DMS 273 treated with DMSO at 0.1 percent for 48 hours (cell line): ENCODE data around the gene LYRM9.
"Not testable (repeated sequence)": the region's sequence is repeated elsewhere in the genome, so short reads cannot be mapped to it uniquely, and the experiment has no call there.

ENCODE experiments used
- DNase-seq: peaks from one replicate; lab custom pipeline; 2025; lab: John Stamatoyannopoulos, UW

Gene LYRM9

DNA sequence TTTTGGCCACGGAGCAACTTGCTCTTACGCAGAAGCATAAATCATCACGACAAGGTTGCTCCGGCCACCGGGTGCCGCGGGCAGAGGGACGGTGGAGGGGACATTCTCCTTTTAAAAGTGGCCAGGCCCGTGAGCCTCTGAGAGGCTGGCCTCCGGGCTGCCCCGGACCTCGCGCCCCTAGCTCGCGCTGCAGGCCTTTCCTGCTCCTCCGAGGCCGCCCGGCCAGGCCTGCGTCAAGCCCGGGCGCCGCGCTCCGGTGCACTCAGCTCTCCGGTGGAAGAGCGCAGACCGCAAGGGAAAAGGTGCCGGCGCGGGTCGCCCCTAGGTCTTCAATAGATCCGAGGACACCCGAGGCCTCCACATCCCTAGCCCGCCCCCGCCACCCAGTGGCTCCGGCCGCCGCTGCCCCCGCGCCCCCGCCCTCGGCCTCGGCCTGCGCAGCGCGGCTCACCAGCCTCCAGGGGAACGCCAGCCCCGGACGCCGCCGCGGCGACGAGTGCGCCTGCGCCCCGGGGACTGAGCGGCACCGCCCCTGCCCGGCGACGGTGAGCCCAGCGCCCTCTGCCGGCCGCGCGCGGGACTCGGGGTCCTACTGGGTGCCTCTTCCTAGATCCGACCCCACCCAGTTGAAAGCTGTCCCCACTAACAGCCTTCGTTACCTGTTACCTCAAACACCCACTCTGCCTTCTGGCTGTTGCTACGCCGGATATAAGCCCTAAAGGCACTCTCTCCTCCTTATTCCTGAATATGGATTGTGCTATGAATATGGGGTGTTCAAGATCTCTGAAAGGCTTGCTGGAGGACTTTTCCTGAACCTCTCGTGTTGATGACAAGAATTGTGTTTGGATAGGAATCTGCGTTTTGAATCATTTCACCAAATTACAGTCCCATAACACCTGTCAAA lies at the start of gene LYRM9:
LYRM9 (minus strand) TSS at position 500 of the 904 bp plus-strand sequence. CDS start 10,671 bp downstream, outside the sequence.
- DNase-seq = peak; percentile 61

DNA sequence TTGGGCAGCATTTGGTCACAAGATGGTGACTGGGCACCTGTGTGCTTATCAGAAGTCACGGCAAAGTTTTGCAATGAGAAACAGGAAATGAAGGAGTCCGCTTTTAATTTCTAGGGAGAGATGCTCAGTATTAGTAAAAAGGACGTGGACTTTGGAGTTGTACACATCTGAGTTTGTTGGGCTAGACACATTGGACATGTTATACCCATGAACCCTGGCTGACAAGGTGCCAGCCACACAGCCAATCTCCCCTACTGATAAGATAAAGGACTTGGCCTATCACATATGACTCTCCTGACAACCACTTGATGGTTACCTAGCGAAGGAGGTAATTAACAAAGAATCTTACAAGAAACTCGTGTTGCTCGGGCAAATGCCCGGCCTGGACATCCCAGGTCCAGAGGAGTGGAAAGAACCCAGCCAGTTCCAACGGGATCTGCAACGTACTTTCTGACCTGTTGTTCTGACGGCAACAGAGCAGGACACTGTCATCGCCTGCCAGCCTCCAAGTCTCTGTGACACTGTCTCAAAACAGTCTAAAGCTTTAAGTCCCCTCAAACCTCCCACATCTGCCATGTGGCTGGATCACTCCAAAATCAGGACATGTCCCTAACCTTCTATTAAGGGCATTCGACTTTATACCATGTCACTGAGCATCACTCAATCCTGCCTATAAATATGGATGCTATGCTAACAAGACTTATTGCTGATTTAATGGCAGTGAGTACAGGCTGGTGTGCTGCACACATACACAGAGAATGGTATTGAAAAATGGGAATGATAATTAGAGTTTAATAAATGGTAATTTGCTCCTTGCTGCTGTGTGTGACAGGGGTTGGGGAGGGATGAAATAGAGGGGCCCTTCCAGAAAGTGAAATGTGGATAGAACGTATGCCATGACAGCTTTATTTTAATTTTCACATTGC lies 47.6 kb upstream of the LYRM9 start:
- no peak for DNase-seq

DNA sequence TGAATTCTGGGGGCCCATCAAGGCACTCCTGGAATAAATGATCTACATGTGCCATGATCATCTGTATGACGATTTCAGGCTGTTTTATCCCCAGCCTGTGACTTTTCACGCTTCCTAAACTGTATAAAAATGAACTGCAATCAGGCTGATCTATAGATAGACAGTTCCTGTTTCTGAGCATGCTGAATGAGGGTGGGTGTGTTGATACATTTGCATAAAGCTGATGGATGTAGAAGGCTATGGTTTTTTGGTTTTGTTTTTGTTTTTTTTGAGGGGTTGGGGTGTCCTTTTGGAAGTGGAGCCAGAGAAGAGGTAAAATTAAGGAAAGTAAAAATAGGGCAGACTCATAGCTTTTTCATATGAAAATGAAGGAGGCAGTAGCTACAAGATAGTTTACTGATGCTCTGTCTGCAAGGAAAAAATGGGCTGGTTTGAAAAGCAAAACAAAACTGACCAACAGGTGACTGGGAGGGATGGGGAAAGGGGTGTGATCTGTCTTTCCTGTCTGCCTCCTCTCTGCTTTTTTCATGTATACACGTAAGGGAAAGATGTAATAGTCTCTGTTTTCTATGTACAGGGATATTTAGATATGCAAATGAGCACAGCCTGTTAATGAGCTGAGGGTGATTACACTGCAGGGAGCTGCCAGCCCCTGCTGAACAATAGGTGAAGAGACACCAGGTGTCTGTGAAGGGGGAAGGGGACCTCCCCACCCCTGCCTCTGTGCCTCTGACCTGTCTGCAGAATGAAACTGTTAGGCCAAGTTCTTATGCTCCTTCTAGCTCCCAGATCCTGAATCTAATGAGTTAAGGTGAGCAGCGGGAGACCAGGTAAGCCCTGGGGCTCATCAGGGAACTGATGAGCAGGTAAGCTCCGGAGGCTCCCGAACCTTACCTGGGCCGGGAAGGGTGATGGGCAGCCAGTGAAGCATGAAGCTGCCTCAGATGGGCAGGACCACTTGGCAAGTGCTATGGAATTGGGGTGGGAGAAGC lies 46.6 kb upstream of the LYRM9 start:
- DNase-seq = no peak

DNA sequence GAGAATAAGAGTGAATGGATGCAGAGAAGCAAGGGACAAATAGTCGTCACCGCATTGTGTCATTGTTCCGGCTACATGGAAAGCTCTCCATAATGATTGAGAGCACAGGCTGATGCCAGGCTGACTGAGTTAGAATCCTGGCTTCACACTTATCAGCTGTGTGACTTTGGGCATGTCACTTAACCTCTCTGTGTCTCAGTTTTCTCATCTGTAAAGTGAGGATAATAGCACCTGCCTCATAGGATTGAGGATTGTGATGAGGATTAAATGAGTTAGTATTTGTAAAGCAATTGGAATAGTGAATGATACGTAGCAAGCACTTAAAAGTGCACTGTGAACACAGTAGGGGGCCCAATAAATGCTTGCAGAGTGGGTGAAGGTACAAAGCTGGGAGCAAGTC lies 45.7 kb upstream of the LYRM9 start:
- no peak for DNase-seq

DNA sequence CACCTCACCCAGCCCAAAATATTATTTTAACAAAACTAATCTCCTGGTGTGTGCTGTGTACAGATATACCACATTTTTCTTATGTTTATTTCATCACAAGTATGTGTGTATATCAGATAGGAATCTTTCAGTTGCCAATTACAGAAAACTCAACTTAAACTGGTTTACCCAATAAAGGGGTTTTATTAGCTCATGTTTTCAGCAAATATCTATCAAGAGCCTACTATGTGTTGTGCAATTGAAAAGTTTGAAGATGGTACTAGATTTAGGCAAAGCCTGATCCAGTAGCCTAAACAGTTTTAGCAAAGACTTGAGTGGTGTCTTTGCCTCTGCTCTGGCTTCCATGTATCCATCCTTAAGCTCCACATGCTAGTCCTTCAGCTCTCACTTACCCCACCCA lies 45.1 kb upstream of the LYRM9 start:
- DNase-seq = no peak

DNA sequence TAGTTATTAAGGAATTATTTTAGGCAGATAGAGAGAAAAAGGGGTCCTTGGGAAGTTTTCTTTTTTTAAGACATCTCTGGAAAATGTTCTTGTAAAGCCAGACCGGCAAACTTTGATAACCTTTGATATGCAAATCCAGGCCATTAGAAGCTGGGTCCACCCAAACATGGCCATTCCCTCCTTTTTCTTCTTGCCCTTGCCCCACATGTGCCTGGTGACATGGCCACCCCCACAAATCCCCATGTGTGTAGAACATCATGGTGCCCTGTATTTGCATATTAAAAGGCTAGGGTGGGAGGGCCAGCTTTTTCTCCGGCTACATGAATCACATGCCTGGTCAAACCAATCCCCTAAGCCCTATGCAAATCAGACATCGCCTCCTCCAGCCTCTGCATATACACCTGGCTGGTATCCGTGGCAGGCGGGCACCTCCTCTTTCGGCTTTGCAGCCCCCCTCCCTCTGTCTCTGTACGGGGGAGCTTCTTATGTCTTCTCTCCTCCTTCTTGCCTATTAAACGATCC lies 43.9 kb upstream of the LYRM9 start:
- DNase-seq = no peak

DNA sequence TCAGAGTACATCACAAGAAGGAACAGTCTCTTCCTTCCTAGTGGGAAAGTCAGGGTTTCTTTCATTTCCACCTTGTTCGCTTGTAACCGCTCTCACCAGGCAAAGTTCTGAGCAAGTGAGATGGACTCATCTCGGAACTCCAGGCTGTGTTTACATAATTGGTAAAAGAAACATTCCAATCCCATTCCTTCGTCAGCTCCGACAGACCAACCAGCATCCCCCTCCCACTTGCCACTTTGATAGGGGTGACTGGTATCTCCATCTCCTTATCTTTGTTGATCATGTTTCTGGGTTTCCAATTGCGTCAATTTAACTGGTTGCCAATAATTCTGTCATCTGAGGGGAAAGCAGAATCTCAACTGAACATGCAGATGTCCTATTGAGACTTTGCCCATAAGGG lies 36.8 kb upstream of the LYRM9 start:
- DNase-seq = no peak

DNA sequence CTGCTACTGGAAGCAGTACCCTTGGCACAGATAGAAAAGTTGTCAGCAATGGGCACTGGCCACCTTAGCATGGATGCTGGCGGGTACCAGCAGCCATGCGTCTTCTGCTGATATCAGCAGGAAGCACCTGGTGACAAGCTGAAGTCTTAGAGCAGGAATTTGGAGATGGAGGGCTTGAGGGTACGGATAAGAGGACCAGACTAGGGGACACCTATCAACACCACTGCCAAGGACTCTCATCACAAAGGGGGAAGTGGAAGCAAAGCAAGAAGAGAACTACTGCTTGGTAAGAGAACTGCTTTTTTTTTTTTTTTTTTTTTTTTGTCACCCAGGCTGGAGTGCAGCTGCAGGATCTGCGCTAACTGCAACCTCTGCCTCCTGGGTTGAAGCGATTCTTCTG lies 35.4 kb upstream of the LYRM9 start:
- no peak for DNase-seq

DNA sequence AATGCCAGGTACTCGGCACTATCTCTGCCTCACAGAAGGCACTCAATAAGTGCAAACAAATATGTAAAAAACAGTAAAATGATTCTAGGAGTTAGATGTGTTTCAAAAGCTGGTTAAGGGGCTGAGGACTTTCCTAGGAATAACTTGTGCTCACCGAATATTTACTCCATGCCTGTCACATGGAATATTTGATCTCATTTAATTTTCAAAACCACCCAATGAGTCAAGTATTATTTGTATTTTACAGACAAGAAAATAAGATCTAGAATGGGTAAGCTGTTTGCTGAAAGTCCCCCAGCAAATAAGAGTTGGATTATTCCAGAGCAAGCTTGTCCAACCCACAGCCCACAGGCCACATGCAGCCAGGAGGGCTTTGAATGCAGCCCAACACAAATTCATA lies 34.6 kb upstream of the LYRM9 start:
- DNase-seq = no peak

DNA sequence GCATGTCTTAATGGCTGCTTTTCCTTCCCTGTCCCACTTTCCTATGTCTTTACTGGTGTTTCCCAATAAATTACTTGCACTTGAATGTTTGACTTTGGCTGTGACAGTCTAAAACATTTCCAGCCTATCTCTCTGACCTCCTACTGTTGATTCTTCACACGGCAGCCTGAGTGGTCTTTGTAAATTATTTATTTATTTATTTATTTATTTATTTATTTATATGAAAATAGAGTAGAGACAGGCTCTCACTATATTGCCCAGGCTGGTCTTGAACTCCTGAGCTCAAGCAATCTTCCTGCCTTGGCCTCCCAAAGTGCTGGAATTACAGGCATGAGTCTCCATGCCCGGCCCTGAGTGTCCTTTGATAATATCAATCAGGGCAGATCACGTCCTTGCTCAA lies 28.4 kb upstream of the LYRM9 start:
- no peak for DNase-seq

DNA sequence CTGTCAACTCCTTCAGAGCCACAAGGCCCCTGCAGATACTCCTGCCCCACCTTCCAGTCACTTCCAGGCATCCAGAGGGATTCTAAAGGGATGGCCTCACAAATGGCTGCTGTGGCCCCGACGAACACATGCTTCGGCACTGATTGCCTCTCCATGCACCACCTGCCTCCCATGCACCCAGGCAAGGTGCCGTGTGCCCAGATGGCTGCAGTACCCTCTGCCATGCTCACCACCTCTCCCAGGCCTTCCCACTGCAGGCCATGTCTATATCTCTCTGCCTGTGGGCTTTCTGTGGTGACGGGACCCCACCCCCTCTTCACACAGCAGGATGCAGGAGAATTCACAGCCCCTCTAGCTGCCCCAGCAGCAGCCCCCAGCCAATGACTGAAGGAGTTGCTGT lies 27.9 kb upstream of the LYRM9 start:
- no peak for DNase-seq

DNA sequence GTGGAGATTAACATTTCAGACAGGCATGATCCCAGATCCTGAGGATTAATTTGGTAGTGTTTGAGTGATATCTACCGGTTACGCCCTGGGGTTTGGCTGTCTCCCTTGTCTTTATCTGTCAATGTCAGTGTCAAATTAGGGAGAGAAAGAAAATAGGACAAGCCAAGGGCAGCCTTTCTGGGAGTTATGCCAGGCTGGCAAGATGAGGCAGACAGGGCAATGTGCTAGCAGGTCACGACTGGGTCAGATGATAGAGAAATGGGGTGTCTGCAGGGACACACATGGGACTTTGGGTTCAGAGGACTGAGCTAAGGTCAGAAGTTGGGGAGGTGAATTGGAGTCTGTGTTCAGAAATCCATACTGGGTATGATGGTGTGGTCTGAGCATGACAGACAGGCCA lies 27.4 kb upstream of the LYRM9 start:
- DNase-seq = no peak

DNA sequence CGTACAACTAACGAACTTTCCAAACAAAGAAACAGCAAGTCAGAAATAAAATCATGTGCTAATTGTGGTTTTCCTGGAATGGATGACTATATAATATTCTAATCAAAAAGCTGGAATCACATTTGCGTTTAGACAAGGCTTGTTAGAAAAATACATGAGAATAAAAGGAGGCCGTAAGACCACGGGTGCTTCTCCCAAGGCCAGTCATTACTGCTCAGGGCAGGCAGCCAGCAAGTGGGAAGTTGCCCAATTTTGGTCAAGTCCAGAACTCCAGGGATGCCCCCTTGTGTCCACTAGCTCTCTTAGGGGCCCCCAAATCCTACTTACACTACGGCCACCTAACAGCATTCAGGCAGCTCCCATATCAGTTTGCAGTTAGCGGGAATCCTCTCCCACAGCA lies 25.9 kb upstream of the LYRM9 start:
- no peak for DNase-seq

DNA sequence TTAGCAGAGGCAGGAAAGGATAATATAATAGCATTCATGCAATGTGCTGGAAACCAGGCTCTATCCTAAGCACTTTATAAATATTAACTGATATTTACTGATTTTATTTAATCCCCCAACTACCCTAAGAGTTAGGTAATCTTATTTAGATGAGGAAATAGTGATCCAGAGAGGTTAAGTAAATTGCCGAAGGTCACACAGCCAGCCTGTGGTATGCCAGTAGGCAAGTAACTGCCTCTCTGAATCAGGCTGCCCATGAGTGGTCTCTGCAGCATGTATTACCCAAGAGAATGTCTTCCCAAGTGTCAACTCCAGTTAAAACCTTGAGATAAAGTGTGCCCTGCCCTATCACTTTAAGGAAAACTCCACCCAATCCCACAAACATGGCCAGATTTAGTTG lies 25.3 kb upstream of the LYRM9 start:
- no peak for DNase-seq

DNA sequence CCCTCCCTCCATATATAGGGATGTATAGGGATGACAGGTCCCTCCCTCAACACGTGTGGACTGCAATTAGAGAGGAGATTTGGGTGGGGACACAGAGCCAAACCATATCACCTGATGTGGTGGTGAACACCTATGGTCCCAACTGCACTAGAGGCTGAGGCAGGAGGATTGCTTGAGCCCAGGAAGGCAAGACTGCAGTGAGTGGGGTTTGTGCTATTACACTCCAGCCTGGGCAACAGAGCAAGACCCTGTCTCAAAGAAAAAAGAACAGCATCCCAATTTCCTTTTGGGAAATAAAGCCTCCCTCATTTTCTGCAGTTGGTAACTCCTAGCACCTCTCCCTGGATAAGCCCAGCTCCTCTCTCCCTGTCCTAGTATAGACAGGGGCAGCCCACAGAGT lies 23.8 kb upstream of the LYRM9 start:
- DNase-seq = no peak

DNA sequence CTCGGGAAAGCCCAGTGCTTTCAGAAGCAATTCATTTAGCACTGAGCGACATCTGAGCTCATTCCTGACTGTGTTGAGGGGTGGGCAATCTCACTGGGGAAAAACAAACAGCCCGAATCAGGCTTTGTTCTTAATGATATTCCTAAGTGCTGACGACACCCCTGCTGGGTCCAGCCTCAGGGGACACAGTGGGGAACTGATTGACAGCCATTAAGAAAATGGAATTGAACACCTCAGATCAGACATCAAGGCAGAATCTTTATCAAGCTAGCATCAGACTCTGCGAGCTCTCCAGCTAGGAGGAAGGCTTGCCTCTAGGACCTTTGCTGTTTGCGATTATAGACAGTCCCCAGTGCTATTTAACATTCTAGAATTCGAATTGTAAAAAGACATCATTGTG lies 22.5 kb upstream of the LYRM9 start:
- DNase-seq = no peak

DNA sequence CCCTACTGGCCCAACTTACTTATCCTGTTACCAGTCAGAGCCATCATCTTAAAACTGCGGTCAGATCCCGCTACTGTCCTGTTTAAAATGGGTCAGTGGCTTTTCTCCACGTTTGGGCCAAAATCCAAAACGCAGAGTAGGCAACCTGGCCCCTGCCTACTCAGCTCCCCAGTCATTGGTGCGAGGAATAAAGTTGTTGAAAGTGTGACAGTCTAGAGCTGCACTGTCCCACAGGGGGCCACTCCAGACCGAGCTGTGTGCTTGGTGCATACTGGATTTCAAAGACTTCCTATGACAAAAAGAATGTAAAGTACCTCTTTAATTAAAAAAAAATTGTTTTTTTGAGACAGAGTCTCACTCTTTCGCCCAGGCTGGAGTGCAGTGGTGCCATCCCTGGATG lies 21.2 kb upstream of the LYRM9 start:
- no peak for DNase-seq

DNA sequence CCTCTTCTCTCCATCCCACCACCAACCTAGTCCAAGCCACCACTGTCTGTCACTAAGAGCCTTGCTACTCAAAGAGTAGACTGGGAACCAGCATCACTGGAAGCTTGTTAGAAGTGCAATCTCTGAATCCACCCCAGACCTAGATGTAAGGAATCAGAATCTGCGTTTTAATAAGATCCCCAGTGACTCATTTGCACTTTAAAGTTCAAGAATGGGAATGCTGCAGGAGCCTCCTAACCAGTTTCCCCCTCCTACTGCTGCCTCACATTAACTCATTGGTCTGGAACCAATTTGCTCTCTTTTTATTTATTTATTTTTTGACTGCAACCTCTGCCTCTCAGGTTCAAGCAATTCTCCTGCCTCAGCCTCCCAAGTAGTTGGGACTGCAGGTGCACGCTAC lies 19.8 kb upstream of the LYRM9 start:
- no peak for DNase-seq

DNA sequence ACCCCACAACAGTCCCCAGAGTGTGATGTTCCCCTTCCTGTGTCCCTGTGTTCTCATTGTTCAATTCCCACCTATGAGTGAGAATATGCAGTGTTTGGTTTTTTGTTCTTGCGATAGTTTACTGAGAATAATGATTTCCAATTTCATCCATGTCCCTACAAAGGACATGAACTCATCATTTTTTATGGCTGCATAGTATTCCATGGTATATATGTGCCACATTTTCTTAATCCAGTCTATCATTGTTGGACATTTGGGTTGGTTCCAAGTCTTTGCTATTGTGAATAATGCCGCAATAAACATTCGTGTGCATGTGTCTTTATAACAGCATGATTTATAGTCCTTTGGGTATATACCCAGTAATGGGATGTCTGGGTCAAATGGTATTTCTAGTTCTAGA lies 19.1 kb upstream of the LYRM9 start:
- not testable (repeated sequence) for DNase-seq

DNA sequence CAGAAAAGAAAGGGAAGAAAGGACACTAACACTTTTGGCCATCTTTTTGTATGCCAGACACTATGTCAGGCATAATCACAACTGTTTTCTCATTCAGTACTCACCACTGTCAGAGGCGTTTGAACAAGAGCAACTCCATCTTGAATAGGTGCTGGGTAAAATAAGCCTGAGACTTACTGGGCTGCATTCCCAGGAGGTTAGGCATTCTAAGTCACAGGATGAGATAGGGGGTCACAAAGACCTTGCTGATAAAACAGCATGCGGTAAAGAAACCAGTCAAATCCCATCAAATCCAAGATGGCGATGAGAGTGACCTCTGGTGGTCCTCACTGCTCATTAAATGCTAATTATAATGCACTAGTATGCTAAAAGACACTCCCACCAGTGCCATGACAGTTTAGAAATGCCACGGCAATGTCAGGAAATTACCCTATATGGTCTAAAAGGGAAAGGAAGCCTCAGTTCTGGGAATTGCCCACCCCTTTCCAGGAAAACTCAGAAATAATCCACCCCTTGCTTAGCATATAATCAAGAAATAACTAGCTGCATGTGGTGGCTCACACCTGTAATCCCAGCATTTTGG lies 14.9 kb upstream of the LYRM9 start:
- DNase-seq = no peak

DNA sequence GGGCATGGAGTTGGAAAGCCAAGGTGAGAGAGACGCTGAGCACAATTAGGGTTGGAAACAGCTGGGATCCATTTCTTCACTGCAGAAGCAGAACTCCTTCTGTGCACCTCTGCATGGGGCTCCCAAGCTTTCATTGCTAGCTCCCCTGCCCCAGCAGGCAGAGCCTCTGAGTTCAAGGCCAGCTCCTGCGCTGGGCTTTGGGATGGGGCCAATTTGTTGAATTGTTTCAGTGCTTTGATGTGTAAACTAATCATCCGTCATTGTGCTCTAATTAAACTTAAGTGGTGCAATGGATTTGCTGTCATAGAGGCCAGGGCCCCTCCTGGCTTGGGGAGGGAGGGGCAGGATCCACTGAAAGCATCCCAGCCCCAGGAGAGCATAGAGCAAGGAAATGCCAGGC lies 13.5 kb upstream of the LYRM9 start:
- no peak for DNase-seq
